KMS-11 (cell line): Measurements from ENCODE around the gene ZBTB20.

ENCODE experiments used
- H2AFZ ChIP-seq: fragments of 200-600 bp; sonication (generic); 2 replicates; pipeline ENCODE4 v1.6.1; 2016; ENCODE audit warnings: antibody characterized with exemption, mixed run types, low read depth
- H3K27ac ChIP-seq: fragments of 200-600 bp; sonication (generic); 2 replicates; pipeline ENCODE4 v1.6.1; 2016; ENCODE audit warnings: mild to moderate bottlenecking, mixed run types
- H3K27me3 ChIP-seq: fragments of 200-600 bp; sonication (generic); 2 replicates; pipeline ENCODE4 v1.6.1; 2017; ENCODE audit warnings: mild to moderate bottlenecking, low read depth, mixed run types, moderate library complexity; ENCODE audit not compliant: insufficient read depth
- H3K36me3 ChIP-seq: fragments of 200-600 bp; sonication (generic); 2 replicates; pipeline ENCODE4 v1.6.1; 2017; ENCODE audit warnings: mild to moderate bottlenecking, mixed run types; ENCODE audit not compliant: insufficient read depth
- H3K4me1 ChIP-seq: fragments of 200-600 bp; sonication (generic); 2 replicates; pipeline ENCODE4 v1.6.1; 2016; ENCODE audit warnings: mild to moderate bottlenecking, low read depth, mixed run types; ENCODE audit not compliant: poor library complexity, severe bottlenecking
- H3K4me2 ChIP-seq: fragments of 200-600 bp; sonication (generic); 2 replicates; pipeline ENCODE4 v1.7.0; 2016; ENCODE audit warnings: mild to moderate bottlenecking, mixed run types
- H3K4me3 ChIP-seq: fragments of 200-600 bp; sonication (generic); IDR thresholded peaks from 2 replicates; pipeline ENCODE4 v1.6.1; 2017; ENCODE audit warnings: low read depth, low read length, mixed read lengths; ENCODE audit not compliant: insufficient read depth
- H3K79me2 ChIP-seq: fragments of 200-600 bp; sonication (generic); 2 replicates; pipeline ENCODE4 v1.6.1; 2016; ENCODE audit warnings: low read depth, mixed run types; ENCODE audit not compliant: insufficient read depth
- H3K9ac ChIP-seq: fragments of 200-600 bp; sonication (generic); 2 replicates; pipeline ENCODE4 v1.6.1; 2016; ENCODE audit warnings: mild to moderate bottlenecking, mixed run types
- H4K20me1 ChIP-seq: fragments of 200-600 bp; sonication (generic); 2 replicates; pipeline ENCODE4 v1.6.1; 2016; ENCODE audit warnings: mild to moderate bottlenecking, mixed run types; ENCODE audit not compliant: insufficient read depth
- TF ChIP-seq, protein P1 (sequence below): fragments of 200-600 bp; sonication (generic); conservative IDR thresholded peaks from 2 replicates; pipeline ENCODE4 v1.6.1; 2017; ENCODE audit warnings: low read depth, mild to moderate bottlenecking, antibody characterized with exemption, low read length, moderate library complexity, mixed read lengths

Gene ZBTB20

DNA sequence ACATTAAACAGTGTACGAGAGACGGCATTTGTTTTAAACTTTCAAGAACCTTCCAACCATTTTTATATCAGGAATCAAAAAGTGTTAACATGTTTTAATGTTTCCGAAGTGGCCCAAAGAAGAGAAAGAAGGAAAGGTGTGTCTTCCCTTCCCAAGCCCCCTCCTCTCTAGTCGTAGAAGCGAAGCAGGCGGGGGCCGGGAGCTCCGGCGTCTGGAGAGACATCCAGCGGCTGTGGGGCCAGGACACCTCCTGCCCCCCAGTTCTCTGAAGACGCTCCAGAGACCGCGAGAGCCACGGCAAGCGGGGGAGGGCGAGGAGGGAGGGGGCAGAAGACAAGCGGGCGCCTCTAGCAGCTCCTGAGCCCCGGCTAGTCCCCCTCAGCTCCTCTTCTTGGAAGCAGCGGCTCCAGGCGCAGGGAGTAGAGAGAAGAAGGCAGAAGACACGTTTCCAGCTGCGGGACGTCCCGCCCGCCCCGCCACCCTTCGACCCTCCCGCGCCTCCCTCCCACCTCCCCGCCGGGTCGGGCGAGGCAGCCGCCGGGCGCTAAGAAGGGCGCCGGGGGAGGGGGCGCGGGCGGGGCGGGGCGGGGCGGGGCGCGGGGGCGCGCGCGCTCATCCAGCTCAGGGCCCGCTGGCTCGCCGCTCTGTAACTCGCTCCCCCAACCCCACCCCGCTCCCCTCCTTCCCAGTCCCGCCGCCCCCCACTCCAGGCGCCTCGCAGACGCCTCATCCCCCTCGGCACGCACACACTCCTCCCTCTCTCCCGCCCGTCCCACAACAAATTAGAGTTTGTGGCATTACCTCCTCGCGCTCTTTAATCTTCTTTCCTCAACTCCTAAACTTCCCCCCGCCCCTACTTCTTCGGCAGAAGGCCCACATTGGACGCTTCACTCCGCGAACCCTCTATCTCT lies at the start of gene ZBTB20:
Gene ZBTB20, minus strand, starts transcription at position 871 of the 911 bp plus-strand sequence.
- H3K79me2 ChIP-seq, result no peaks in the 10 kb centered on the region
- peaks cover 23% of the 10 kb centered on the region for H3K4me1 ChIP-seq
- peak within 1 kb of the TSS; percentile 89 for H3K4me3 ChIP-seq
- no peaks in the 10 kb centered on the region for H3K36me3 ChIP-seq
- H3K9ac ChIP-seq, result peak within 1 kb of the TSS; percentile 84
- no peaks in the 10 kb centered on the region for H3K27me3 ChIP-seq
- H4K20me1 ChIP-seq, result no peaks in the 10 kb centered on the region
- H3K27ac ChIP-seq, result peak within 1 kb of the TSS; percentile 73
- peak within 1 kb of the TSS; percentile 61 for H3K4me2 ChIP-seq
- H2AFZ ChIP-seq, result peak within 1 kb of the TSS; percentile 86
- TF ChIP-seq, protein P1, sequence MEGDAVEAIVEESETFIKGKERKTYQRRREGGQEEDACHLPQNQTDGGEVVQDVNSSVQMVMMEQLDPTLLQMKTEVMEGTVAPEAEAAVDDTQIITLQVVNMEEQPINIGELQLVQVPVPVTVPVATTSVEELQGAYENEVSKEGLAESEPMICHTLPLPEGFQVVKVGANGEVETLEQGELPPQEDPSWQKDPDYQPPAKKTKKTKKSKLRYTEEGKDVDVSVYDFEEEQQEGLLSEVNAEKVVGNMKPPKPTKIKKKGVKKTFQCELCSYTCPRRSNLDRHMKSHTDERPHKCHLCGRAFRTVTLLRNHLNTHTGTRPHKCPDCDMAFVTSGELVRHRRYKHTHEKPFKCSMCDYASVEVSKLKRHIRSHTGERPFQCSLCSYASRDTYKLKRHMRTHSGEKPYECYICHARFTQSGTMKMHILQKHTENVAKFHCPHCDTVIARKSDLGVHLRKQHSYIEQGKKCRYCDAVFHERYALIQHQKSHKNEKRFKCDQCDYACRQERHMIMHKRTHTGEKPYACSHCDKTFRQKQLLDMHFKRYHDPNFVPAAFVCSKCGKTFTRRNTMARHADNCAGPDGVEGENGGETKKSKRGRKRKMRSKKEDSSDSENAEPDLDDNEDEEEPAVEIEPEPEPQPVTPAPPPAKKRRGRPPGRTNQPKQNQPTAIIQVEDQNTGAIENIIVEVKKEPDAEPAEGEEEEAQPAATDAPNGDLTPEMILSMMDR, result no peak

- no peaks in the 10 kb centered on the region for H4K20me1 ChIP-seq
- H3K36me3 ChIP-seq, result no peaks in the 10 kb centered on the region
- H3K4me2 ChIP-seq, result no peak overlapping the region
- H3K4me1 ChIP-seq, result no peaks in the 10 kb centered on the region
- H3K27ac ChIP-seq, result no peak overlapping the region
- no peaks in the 10 kb centered on the region for H3K79me2 ChIP-seq
- H3K27me3 ChIP-seq, result no peaks in the 10 kb centered on the region
- H2AFZ ChIP-seq, result no peak overlapping the region
- no peak overlapping the region for H3K9ac ChIP-seq
- TF ChIP-seq, protein P1, result no peak
- no peak overlapping the region for H3K4me3 ChIP-seq
Measured at GRCh38 chr3:115194476-115194875, 47.4 kb upstream of the ZBTB20 start.

DNA sequence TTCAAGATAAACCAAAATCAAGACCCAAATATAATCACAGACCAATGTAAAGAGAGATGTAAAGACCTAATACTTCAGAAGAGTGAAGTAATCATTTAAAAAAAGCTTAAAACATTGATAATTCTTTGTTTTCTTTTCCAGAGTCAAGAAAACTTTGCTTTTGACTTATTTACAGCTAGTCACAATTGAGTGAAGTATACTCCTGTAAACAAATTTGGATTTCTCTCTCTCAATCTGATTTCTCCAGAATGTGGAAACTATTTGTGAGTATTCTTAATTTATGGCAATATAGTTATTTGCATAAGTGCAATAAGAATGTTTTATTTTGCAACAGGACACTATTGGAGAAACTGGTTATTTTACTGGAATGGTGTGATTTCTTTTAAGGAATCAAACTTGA lies 43.7 kb upstream of the ZBTB20 start:
- H3K9ac ChIP-seq, result no peak overlapping the region
- peaks cover 27% of the 10 kb centered on the region for H3K4me1 ChIP-seq
- H3K27ac ChIP-seq, result no peak overlapping the region
- TF ChIP-seq, protein P1, result no peak
- H3K79me2 ChIP-seq, result no peaks in the 10 kb centered on the region
- no peaks in the 10 kb centered on the region for H4K20me1 ChIP-seq
- H2AFZ ChIP-seq, result no peak overlapping the region
- no peaks in the 10 kb centered on the region for H3K27me3 ChIP-seq
- H3K36me3 ChIP-seq, result no peaks in the 10 kb centered on the region
- H3K4me3 ChIP-seq, result no peak overlapping the region
- no peak overlapping the region for H3K4me2 ChIP-seq

GRCh38 chr3:115187149-115187757 lies 40.2 kb upstream of the ZBTB20 start:
- H3K4me1 ChIP-seq, result peaks cover 29% of the 10 kb centered on the region
- TF ChIP-seq, protein P1, result no peak
- H3K4me3 ChIP-seq, result peak overlapping the region; percentile 60
- no peaks in the 10 kb centered on the region for H3K27me3 ChIP-seq
- H3K27ac ChIP-seq, result peak overlapping the region; percentile 58
- H3K36me3 ChIP-seq, result no peaks in the 10 kb centered on the region
- H2AFZ ChIP-seq, result peak overlapping the region; percentile 38
- no peaks in the 10 kb centered on the region for H4K20me1 ChIP-seq
- peak overlapping the region; percentile 21; the same call in 1 of the 2 replicates for H3K9ac ChIP-seq
- peak overlapping the region; percentile 56 for H3K4me2 ChIP-seq
- no peaks in the 10 kb centered on the region for H3K79me2 ChIP-seq
